SK-N-SH (cell line): ENCODE results near the gene ANKRD62. TPM values are rescaled to one million over a fixed set of nuclear protein-coding genes. Genes with fewer than 3 reads are reported as not detected.

Experiments used
- CTCF ChIA-PET: fragments of 300-600, 350-600 bp; formaldehyde crosslinking; extraction: SDS; loops from one replicate; lab custom pipeline; 2021; lab: Yijun Ruan, JAX
- POLR2A ChIA-PET: fragments of 350-600 bp; sonication (Branson Sonifier 250); formaldehyde crosslinking; extraction: SDS; loops from one replicate; lab custom pipeline; 2020; ENCODE audit warnings: antibody characterized with exemption, inconsistent platforms; lab: Yijun Ruan, JAX
- DNase-seq: peaks from one replicate; pipeline ENCODE4 v3.0.0; 2012
- H2AFZ ChIP-seq: fragments of 200-600 bp; sonication (generic); 2 replicates; pipeline ENCODE4 v1.8.1; 2016; ENCODE audit warnings: antibody characterized with exemption, mild to moderate bottlenecking, low read depth
- H3F3A ChIP-seq: fragments of 200-600 bp; sonication (generic); replicated peaks from 2 replicates; pipeline ENCODE3; 2016; ENCODE audit warnings: antibody characterized with exemption, mild to moderate bottlenecking; ENCODE audit not compliant: insufficient read depth
- H3K27ac ChIP-seq, 2 experiments: fragments of 200-500 bp in 1 of 2; fragments of 200-600 bp in 1 of 2; sonication (Bioruptor generic) in 1 of 2; sonication (generic), shearing (Covaris generic) in 1 of 2; 2 replicates each; pipeline versions ENCODE4 v1.5.1 to v1.6.1; 2014 to 2016; ENCODE audit warnings: low read depth in 2 of 2, inconsistent platforms in 1 of 2, low read length in 1 of 2, mild to moderate bottlenecking in 1 of 2, mixed read lengths in 1 of 2
- H3K27me3 ChIP-seq: fragments of 200-600 bp; sonication (generic), shearing (Covaris generic); 2 replicates; pipeline ENCODE4 v1.6.1; 2016; ENCODE audit warnings: mixed run types; ENCODE audit not compliant: insufficient read depth
- H3K36me3 ChIP-seq, 2 experiments: fragments of 200-500 bp in 1 of 2; fragments of 200-600 bp in 1 of 2; sonication (Bioruptor generic) in 1 of 2; sonication (generic) in 1 of 2; replicated peaks in 1 of 2; 2 replicates each; pipeline versions ENCODE3 to v1.5.1; 2014 to 2016; ENCODE audit warnings: low read length in 1 of 2, mild to moderate bottlenecking in 1 of 2; ENCODE audit not compliant: insufficient read depth in 2 of 2, control insufficient read depth in 1 of 2
- H3K4me1 ChIP-seq, 2 experiments: fragments of 200-500 bp in 1 of 2; fragments of 200-600 bp in 1 of 2; sonication (Bioruptor generic) in 1 of 2; sonication (generic), shearing (Covaris generic) in 1 of 2; 2 replicates each; pipeline versions ENCODE4 v1.5.1 to v1.6.1; 2014 to 2016; ENCODE audit warnings: low read depth in 1 of 2, low read length in 1 of 2, mixed run types in 1 of 2; ENCODE audit not compliant: insufficient read depth in 2 of 2, control insufficient read depth in 1 of 2
- H3K4me2 ChIP-seq: fragments of 200-600 bp; sonication (generic), shearing (Covaris generic); 2 replicates; pipeline ENCODE4 v1.6.1; 2017; ENCODE audit warnings: mixed run types
- H3K4me3 ChIP-seq, 2 experiments: fragments of 200-500 bp in 1 of 2; fragments of 200-600 bp in 1 of 2; sonication (Bioruptor generic) in 1 of 2; sonication (generic), shearing (Covaris generic) in 1 of 2; 2 replicates each; pipeline versions ENCODE4 v1.5.1 to v1.8.1; 2014 to 2016; ENCODE audit warnings: low read depth in 2 of 2, inconsistent platforms in 1 of 2, low read length in 1 of 2, mild to moderate bottlenecking in 1 of 2, mixed read lengths in 1 of 2, moderate library complexity in 1 of 2
- H3K79me2 ChIP-seq: fragments of 200-600 bp; sonication (generic); 2 replicates; pipeline ENCODE4 v1.8.1; 2017; ENCODE audit warnings: mild to moderate bottlenecking; ENCODE audit not compliant: insufficient read depth
- H3K9ac ChIP-seq: fragments of 200-600 bp; sonication (generic); 2 replicates; pipeline ENCODE4 v1.6.1; 2017; ENCODE audit warnings: mixed run types
- H3K9me2 ChIP-seq: fragments of 200-600 bp; sonication (generic); 2 replicates; pipeline ENCODE4 v1.6.1; 2017; ENCODE audit warnings: mixed run types
- H3K9me3 ChIP-seq: fragments of 200-600 bp; sonication (generic); 2 replicates; pipeline ENCODE4 v1.6.1; 2017; ENCODE audit warnings: mixed run types, mild to moderate bottlenecking, moderate library complexity
- H4K20me1 ChIP-seq: fragments of 200-600 bp; sonication (generic); 2 replicates; pipeline ENCODE4 v1.6.1; 2017; ENCODE audit warnings: mild to moderate bottlenecking, mixed run types; ENCODE audit not compliant: insufficient read depth
- FOSL2 ChIP-seq: IDR thresholded peaks from 2 replicates; pipeline ENCODE4 v1.4.0; 2012; ENCODE audit warnings: low read depth, mild to moderate bottlenecking, moderate library complexity, borderline replicate concordance
- FOXJ3 ChIP-seq: sonication (generic); formaldehyde crosslinking; IDR thresholded peaks from 2 replicates; pipeline ENCODE4 v1.5.1; 2020; ENCODE audit warnings: mild to moderate bottlenecking, missing genetic modification reagents
- FOXM1 ChIP-seq: IDR thresholded peaks from 2 replicates; pipeline ENCODE4 v1.4.0; 2012; ENCODE audit warnings: low read depth, mild to moderate bottlenecking
- GABPA ChIP-seq: IDR thresholded peaks from 2 replicates; pipeline ENCODE4 v1.4.0; 2012; ENCODE audit warnings: low read depth, mild to moderate bottlenecking
- MAX ChIP-seq: IDR thresholded peaks from 2 replicates; pipeline ENCODE4 v1.4.0; 2012; ENCODE audit warnings: low read depth
- MEF2A ChIP-seq: IDR thresholded peaks from 2 replicates; pipeline ENCODE4 v1.4.0; 2012; ENCODE audit warnings: low read depth, borderline replicate concordance
- NFIC ChIP-seq: IDR thresholded peaks from 2 replicates; pipeline ENCODE4 v1.4.0; 2012; ENCODE audit warnings: borderline replicate concordance
- NRF1 ChIP-seq: IDR thresholded peaks from 2 replicates; pipeline ENCODE4 v1.6.1; 2012; ENCODE audit warnings: low read depth, mild to moderate bottlenecking, low read length
- PBX3 ChIP-seq: IDR thresholded peaks from 2 replicates; pipeline ENCODE4; 2012
- POLR2AphosphoS5 ChIP-seq: IDR thresholded peaks from 2 replicates; pipeline ENCODE4 v1.6.1; 2012; ENCODE audit warnings: low read depth, low read length
- REST ChIP-seq: IDR thresholded peaks from 2 replicates; pipeline ENCODE4 v1.6.1; 2012; ENCODE audit warnings: mild to moderate bottlenecking, low read depth, low read length, moderate library complexity
- RXRA ChIP-seq: IDR thresholded peaks from 2 replicates; pipeline ENCODE4 v1.4.0; 2012; ENCODE audit warnings: low read depth, mild to moderate bottlenecking, borderline replicate concordance
- TAF1 ChIP-seq: IDR thresholded peaks from 2 replicates; pipeline ENCODE4 v1.6.1; 2012; ENCODE audit warnings: low read depth, mild to moderate bottlenecking, low read length, moderate library complexity, borderline replicate concordance
- TCF12 ChIP-seq: IDR thresholded peaks from 2 replicates; pipeline ENCODE4 v1.4.0; 2012
- USF1 ChIP-seq: IDR thresholded peaks from 2 replicates; pipeline ENCODE4 v1.4.0; 2012; ENCODE audit warnings: low read depth, borderline replicate concordance
- USF2 ChIP-seq: fragments of 150-350 bp; IDR thresholded peaks from 2 replicates; pipeline ENCODE4 v1.6.1; 2017; ENCODE audit warnings: antibody characterized with exemption, low read length, low read depth, borderline replicate concordance
- YY1 ChIP-seq: IDR thresholded peaks from 2 replicates; pipeline ENCODE4 v1.4.0; 2012; ENCODE audit warnings: low read depth, mild to moderate bottlenecking
- ZBTB33 ChIP-seq: IDR thresholded peaks from 2 replicates; pipeline ENCODE4 v1.4.0; 2012; ENCODE audit warnings: low read depth, borderline replicate concordance
- WGBS: methylation state at CpG from one replicate; pipeline ENCODE4 v1.1.6; 2017; ENCODE audit warnings: low lambda C conversion rate; 5-methylcytosine and 5-hydroxymethylcytosine counted together
- polyA plus RNA-seq, 3 experiments: library from polyadenylated mRNA; depleted of rRNA; stranded (reverse); fragments of >200 nt; gene quantifications; 2 replicates each; pipeline ENCODE4 v1.2.3, GENCODE V29; 2012

ANKRD62 gene
- polyA plus RNA-seq, 1 of the 3 experiments (the other 2 are of a cell fraction): not detected

GRCh38 chr18:12066910-12067511, 26.6 kb upstream of the ANKRD62 start:
- Histone ChIP-seq H3K4me1 (no peaks in the 10 kb centered on the region), H3K9me2 (no peaks in the 10 kb centered on the region), H2AFZ (no peak overlapping the region), H3K27ac (no peak overlapping the region), H3K36me3 (no peaks in the 10 kb centered on the region), H3F3A (no peaks in the 10 kb centered on the region), H3K9ac (no peak overlapping the region), H3K9me3 (no peaks in the 10 kb centered on the region), H3K27me3 (no peaks in the 10 kb centered on the region; the same call in 1 of the 2 replicates), H3K4me2 (no peak overlapping the region), H4K20me1 (no peaks in the 10 kb centered on the region), H3K4me3 (no peak overlapping the region), H3K79me2 (no peaks in the 10 kb centered on the region)
- TF ChIP-seq POLR2AphosphoS5 (no peak), MAX (no peak), YY1 (no peak), TCF12 (no peak), REST (no peak), NFIC (no peak), NRF1 (no peak), FOXJ3 (CRISPR knock-in tag) (no peak), PBX3 (no peak), TAF1 (no peak)
- CTCF ChIA-PET: interaction anchor here (1.2 kb wide), 1 partner anchor 29 kb away, joined by 4 read pairs; no protein-coding TSS in a partner anchor
- POLR2A ChIA-PET: no interaction called here
- no peak for DNase-seq
- WGBS: 62% methylated on average over 5 of the region's 47 CpGs

- Histone ChIP-seq H3K27me3 (no peaks in the 10 kb centered on the region; the same call in 1 of the 2 replicates), H3K9me2 (no peaks in the 10 kb centered on the region), H3K36me3 (no peaks in the 10 kb centered on the region), H3K4me2 (no peak overlapping the region), H3K4me1 (no peaks in the 10 kb centered on the region), H4K20me1 (no peaks in the 10 kb centered on the region), H2AFZ (no peak overlapping the region), H3K9ac (no peak overlapping the region), H3F3A (no peaks in the 10 kb centered on the region), H3K4me3 (no peak overlapping the region), H3K27ac (no peak overlapping the region), H3K79me2 (no peaks in the 10 kb centered on the region), H3K9me3 (no peaks in the 10 kb centered on the region)
- WGBS: no CpG with 5 or more reads among the region's 26 CpGs
- CTCF ChIA-PET: no interaction called here
- DNase-seq: no peak
- POLR2A ChIA-PET: no interaction called here
- TF ChIP-seq USF1 (no peak), PBX3 (no peak), TCF12 (no peak), ZBTB33 (no peak), GABPA (no peak), YY1 (no peak), FOSL2 (no peak), FOXM1 (no peak), POLR2AphosphoS5 (no peak), USF2 (no peak), MEF2A (no peak), RXRA (no peak)
These were observed 26.0 kb upstream of the ANKRD62 start for GRCh38 chr18:12067671-12068070.
